BE2C (cell line): ENCODE data around the gene BCL3.

Source experiments
- DNase-seq: peaks from one replicate; pipeline ENCODE4 v3.0.0-alpha.2; 2020
- H3K27me3 ChIP-seq: fragments of 250-450 bp; sonication (Bioruptor Pico); 2 replicates; pipeline ENCODE4 v1.5.1; 2020; ENCODE audit warnings: mild to moderate bottlenecking
- H3K36me3 ChIP-seq: fragments of 250-450 bp; sonication (Bioruptor Pico); 2 replicates; pipeline ENCODE4 v1.5.1; 2020; ENCODE audit warnings: mild to moderate bottlenecking
- H3K4me1 ChIP-seq: fragments of 250-450 bp; sonication (Bioruptor Pico); 2 replicates; pipeline ENCODE4 v1.5.1; 2020
- H3K4me3 ChIP-seq: 2 replicates; pipeline ENCODE4 v1.5.1; 2011; ENCODE audit warnings: low read depth, low read length
- H3K9me3 ChIP-seq: fragments of 250-450 bp; sonication (Bioruptor Pico); 2 replicates; pipeline ENCODE4 v1.5.1; 2020
- TF ChIP-seq, protein P1 (sequence below): IDR thresholded peaks from 2 replicates; pipeline ENCODE4 v1.5.1; 2012; ENCODE audit warnings: mild to moderate bottlenecking, low read depth, low read length

Gene BCL3

DNA sequence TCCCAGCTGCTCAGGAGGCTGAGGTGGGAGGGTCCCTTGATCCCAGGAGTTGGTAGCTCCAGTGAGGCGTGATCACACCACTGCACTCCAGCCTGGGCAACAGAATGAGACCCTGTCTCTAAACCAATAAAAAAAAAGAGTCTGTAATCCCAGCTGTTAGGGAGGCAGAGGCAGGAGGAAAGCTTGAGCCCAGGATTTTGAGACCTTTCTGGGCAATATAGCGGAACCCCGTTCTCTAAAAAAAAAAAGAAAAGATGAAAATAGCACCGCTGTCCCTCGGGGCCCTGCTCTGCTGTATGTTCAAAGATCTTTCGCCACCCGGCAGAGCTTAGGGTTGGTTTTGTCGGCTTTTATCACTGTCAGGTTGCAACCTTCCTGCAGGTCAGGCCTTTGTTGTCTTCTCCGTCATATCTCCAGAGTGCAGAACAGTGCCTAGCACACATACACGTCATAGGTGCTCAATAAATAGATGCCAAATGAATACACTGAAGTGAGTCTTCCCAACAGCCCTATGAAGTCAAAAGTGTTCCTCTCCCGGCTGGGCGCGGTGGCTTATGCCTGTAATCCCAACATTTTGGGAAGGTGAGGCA lies 47.0 kb downstream of the BCL3 start:
- Histone ChIP-seq H3K36me3 (no peaks in the 10 kb centered on the region), H3K27me3 (no peaks in the 10 kb centered on the region), H3K4me3 (no peak overlapping the region), H3K9me3 (no peaks in the 10 kb centered on the region), H3K4me1 (no peaks in the 10 kb centered on the region)
- TF ChIP-seq, protein P1, sequence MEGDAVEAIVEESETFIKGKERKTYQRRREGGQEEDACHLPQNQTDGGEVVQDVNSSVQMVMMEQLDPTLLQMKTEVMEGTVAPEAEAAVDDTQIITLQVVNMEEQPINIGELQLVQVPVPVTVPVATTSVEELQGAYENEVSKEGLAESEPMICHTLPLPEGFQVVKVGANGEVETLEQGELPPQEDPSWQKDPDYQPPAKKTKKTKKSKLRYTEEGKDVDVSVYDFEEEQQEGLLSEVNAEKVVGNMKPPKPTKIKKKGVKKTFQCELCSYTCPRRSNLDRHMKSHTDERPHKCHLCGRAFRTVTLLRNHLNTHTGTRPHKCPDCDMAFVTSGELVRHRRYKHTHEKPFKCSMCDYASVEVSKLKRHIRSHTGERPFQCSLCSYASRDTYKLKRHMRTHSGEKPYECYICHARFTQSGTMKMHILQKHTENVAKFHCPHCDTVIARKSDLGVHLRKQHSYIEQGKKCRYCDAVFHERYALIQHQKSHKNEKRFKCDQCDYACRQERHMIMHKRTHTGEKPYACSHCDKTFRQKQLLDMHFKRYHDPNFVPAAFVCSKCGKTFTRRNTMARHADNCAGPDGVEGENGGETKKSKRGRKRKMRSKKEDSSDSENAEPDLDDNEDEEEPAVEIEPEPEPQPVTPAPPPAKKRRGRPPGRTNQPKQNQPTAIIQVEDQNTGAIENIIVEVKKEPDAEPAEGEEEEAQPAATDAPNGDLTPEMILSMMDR: no peak
- DNase-seq: no peak

DNA sequence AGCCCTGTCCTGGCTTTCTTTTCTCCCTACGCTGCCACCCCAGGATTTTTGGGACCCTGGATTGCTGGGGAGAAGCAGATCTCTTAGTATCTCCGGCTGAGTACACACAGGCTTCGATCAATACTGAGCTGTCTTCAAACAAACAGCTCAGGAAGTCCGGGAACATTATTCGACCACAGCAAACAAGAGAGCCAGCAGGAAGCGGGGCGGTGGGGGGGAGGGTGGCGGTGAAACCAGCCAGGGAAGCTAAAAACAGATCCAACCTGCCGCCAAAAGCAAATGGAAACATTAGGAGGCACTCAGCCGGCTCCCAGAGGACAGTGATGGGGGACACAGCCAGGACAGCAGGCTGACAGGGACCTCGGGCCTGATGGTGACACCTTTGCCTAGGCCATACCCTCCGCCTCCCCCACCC lies 48.2 kb downstream of the BCL3 start:
- DNase-seq: no peak
- no peak overlapping the region for H3K4me3 ChIP-seq
- H3K36me3 ChIP-seq: no peaks in the 10 kb centered on the region
- H3K9me3 ChIP-seq: no peaks in the 10 kb centered on the region
- H3K27me3 ChIP-seq: no peaks in the 10 kb centered on the region
- no peaks in the 10 kb centered on the region for H3K4me1 ChIP-seq
- TF ChIP-seq, protein P1: no peak

DNA sequence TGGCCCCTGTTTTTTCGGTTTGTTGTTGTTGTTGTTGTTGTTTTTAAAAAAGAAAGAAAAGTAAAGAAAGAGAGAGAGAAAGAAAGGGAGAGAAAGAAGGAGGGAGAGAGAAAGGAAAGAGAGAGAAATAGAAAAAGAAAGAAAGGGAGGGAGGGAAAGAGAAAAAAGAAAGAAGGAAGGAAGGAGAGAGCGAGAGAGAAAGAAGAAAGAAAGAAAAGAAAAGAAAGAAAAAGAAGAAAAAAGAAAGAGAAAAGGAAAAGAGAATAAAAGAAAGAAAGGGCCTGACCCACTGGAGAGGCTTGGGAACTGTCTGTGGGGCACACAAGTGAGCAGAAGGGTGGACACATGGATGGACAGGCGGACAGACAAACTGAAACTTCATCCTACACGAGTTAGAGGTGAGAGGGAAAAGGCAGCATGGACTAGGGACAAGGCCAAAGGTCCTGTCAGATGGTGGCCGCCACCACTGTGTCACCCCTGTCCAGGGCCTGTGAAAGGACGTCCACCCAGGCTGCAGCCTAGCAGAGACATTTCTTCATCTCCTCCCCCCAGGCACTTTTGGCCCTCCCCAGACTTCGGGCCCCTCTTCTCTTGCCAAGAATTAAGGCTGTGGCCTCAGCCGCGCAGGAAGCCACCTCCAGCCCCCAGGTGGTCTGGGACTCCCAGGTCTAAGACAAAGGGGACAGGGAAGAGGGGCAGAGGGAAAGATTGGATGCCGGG lies 51.3 kb downstream of the BCL3 start:
- H3K4me1 ChIP-seq: no peaks in the 10 kb centered on the region

DNA sequence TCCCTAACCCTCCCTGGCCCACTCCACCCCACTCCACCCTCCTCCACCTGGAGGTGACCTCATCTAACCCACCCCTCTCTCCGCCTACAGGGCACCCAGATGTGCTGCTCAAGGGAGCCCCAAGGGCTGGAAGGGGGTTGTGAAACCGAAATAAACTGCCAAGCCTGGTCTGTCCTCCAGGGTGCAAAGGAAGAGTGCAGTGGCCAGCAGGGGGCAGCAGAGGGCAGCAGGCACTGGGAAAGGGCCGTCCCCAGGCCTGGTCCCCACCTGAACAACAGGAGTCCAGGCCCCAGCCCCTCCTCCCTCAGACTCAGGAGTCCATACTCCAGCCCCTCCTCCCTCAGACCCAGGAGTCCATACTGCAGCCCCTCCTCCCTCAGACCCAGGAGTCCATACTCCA lies 52.0 kb downstream of the BCL3 start:
- H3K9me3 ChIP-seq: no peaks in the 10 kb centered on the region
- peak; percentile 90 for DNase-seq
- no peaks in the 10 kb centered on the region for H3K36me3 ChIP-seq

More for the DNA sequence above, 51.3 kb downstream of the BCL3 start:
- Histone ChIP-seq H3K4me3 (no peak overlapping the region), H3K36me3 (no peaks in the 10 kb centered on the region), H3K9me3 (no peaks in the 10 kb centered on the region), H3K27me3 (no peaks in the 10 kb centered on the region)
- no peak for DNase-seq
- TF ChIP-seq, protein P1: no peak

DNA sequence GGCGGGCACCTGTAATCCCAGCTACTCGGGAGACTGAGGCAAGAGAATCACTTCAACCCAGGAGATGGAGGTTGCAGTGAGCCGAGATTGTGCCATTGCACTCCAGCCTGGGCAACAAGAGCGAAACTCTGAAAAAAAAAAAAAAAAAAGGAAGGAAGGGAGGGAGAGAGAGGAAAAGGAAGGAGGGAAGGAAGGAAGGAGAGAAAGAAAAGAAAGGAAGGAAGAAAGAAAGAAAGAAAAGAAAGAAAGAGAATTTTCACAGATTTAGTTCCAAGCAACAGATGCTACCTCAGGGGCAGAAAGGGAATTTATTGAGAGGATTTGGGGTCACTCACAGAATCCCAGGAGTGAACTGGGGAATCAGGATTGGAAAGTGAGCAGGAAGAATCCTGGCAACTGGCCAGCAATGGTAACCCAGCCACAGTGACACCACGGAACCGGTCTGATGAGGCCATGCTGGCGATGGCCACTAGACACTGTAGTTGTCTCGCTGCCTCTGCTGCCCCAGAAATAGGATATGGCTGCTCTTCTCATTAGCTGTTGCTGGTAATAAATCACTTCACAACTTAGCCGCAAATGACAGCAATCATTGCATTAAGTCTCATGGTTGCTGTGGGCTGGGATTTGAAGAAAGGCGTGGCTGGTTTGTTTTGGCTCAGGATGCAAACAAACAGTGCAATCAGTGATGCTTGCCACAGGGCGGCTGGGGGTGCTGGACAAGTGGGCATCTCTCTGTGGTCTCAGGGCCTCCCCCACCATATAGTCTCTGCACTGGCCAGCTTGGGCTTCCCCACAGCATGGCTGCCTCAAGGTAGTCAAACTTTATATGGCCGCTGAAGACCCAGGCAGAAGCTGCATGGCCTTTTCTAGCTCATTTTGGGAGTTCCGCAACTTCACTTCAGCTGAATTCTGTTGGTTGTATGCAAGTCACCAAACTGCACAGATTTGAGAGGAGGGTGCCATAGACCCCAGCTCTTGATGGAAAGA lies 55.2 kb downstream of the BCL3 start:
- Histone ChIP-seq H3K4me1 (no peaks in the 10 kb centered on the region), H3K4me3 (no peak overlapping the region), H3K36me3 (no peaks in the 10 kb centered on the region), H3K9me3 (no peaks in the 10 kb centered on the region), H3K27me3 (peaks cover 5% of the 10 kb centered on the region; the same call in 1 of the 2 replicates)
- TF ChIP-seq, protein P1: no peak
- DNase-seq: no peak

More for the DNA sequence above, 52.0 kb downstream of the BCL3 start:
- Histone ChIP-seq H3K4me3 (no peak overlapping the region), H3K4me1 (no peaks in the 10 kb centered on the region), H3K27me3 (0 out of 2 replicates have a peak, but pooled peaks cover 2% of the 10 kb centered on the region)
- TF ChIP-seq, protein P1: peak; percentile 96
